Smooth muscle cell (in vitro differentiated cells): ENCODE data around the gene RAD23A. TPM values are rescaled to one million over a fixed set of nuclear protein-coding genes. Genes with fewer than 3 reads are reported as not detected.
A peak's percentile ranks its signal among the peaks of the same experiment; 100 is the strongest.

Experiments
- DNase-seq: peaks from one replicate; lab custom pipeline; 2025; ENCODE audit not compliant: unreplicated experiment; lab: John Stamatoyannopoulos, UW
- H2AFZ ChIP-seq: fragments of 200-600 bp; sonication (generic); 2 replicates; pipeline ENCODE4 v1.6.0; 2016; ENCODE audit warnings: antibody characterized with exemption, low read depth, mild to moderate bottlenecking
- H3F3A ChIP-seq: fragments of 200-600 bp; sonication (generic); 2 replicates; pipeline ENCODE4 v1.6.0; 2017; ENCODE audit warnings: antibody characterized with exemption, low read depth
- H3K27ac ChIP-seq: fragments of 200-600 bp; sonication (generic); 2 replicates; pipeline ENCODE4 v1.5.1; 2016; ENCODE audit warnings: low read depth, mild to moderate bottlenecking
- H3K27me3 ChIP-seq: fragments of 200-600 bp; sonication (generic); 2 replicates; pipeline ENCODE4 v1.6.1; 2016; ENCODE audit warnings: low read depth, mild to moderate bottlenecking
- H3K36me3 ChIP-seq: fragments of 200-600 bp; sonication (generic); 2 replicates; pipeline ENCODE4 v1.5.1; 2016; ENCODE audit warnings: low read depth
- H3K4me1 ChIP-seq: fragments of 200-600 bp; sonication (generic); 2 replicates; pipeline ENCODE4 v1.5.1; 2016; ENCODE audit warnings: low read depth
- H3K4me2 ChIP-seq: fragments of 200-600 bp; sonication (generic); 2 replicates; pipeline ENCODE4 v1.6.0; 2016; ENCODE audit warnings: mild to moderate bottlenecking
- H3K4me3 ChIP-seq: fragments of 200-600 bp; sonication (generic); 2 replicates; pipeline ENCODE4 v1.5.1; 2016; ENCODE audit warnings: mild to moderate bottlenecking
- H3K79me2 ChIP-seq: fragments of 200-600 bp; sonication (generic); 2 replicates; pipeline ENCODE4 v1.6.0; 2016; ENCODE audit warnings: low read depth, mild to moderate bottlenecking
- H3K9ac ChIP-seq: fragments of 200-600 bp; sonication (generic); 2 replicates; pipeline ENCODE4 v1.6.0; 2016; ENCODE audit warnings: low read depth
- H3K9me3 ChIP-seq: fragments of 200-600 bp; sonication (generic); replicated peaks from 2 replicates; pipeline ENCODE4 v1.5.1; 2016; ENCODE audit warnings: low read depth
- H4K20me1 ChIP-seq: fragments of 200-600 bp; sonication (generic); 2 replicates; pipeline ENCODE4 v1.6.0; 2016; ENCODE audit warnings: low read depth
- WGBS: methylation state at CpG from one replicate; pipeline ENCODE4 v1.1.7; 2016; ENCODE audit warnings: low lambda C conversion rate; 5-methylcytosine and 5-hydroxymethylcytosine counted together
- microRNA-seq: library from miRNA; unstranded; fragments of <30 nt; microRNA quantifications from one replicate; pipeline ENCODE4, GENCODE V29; 2016; ENCODE audit warnings: borderline number of aligned reads
- polyA plus RNA-seq: library from polyadenylated mRNA; unstranded; fragments of >200 nt; fragmentation: Nextera tagmentation; extraction: Ambion mirVana; gene quantifications from 2 replicates; pipeline ENCODE4 v1.2.1, GENCODE V29; 2016
- small RNA-seq: library from RNA; depleted of rRNA; stranded (forward); fragments of <200 nt; gene quantifications from one replicate; pipeline ENCODE3, GENCODE V24; 2014
- total RNA-seq: library from RNA; depleted of rRNA; stranded (reverse); fragments of >200 nt; gene quantifications from 2 replicates; pipeline ENCODE4 v1.2.3, GENCODE V29; 2014
- TF ChIP-seq, protein P1 (sequence below): fragments of 200-600 bp; sonication (generic); IDR thresholded peaks from 2 replicates; pipeline ENCODE4 v1.5.1; 2017; ENCODE audit warnings: borderline replicate concordance, mild to moderate bottlenecking, antibody characterized with exemption; ENCODE audit not compliant: insufficient read depth, poor library complexity, severe bottlenecking

RAD23A gene
- total and polyA plus RNA-seq, 2 experiments from 2014 or later = 97.1 to 176 TPM

DNA sequence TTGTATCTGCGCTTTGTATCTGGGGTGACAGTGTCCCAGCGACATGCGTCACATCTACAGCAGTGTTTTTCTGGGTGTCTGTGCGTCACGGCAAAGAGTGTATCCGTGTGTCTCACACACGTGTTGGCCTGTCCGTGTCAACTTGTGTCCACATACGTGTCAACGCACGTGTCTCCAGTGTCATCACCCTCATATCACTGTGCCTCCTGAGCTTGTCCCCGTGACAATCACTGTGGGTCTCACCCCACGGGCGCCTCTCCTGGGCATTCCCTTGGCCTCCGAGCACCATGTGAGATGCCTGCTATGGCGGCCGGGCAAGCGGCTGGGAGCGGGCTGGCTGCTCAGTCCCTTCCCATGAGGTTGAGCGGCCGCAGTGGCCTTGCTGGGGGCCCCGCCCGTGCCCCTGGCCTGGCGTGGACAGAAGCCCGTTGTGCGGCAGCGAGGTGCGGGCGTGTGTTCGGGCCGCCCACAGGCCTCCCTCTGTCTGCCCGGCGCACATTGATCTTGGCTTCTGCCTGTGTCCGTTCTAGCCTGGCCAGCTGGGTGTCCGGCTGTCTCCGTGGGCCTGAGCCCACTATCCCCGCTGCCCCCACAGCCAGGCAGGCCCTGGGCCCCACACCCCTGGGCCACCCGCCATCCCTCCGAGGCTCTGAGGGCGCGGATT, 56.0 kb downstream of the RAD23A start:
- H3K9ac ChIP-seq = no peak overlapping the region
- no peak overlapping the region for H3K27ac ChIP-seq
- peaks cover 70% of the 10 kb centered on the region for H3K27me3 ChIP-seq
- H2AFZ ChIP-seq = no peak overlapping the region
- H3K79me2 ChIP-seq = no peaks in the 10 kb centered on the region
- H3K4me1 ChIP-seq = no peaks in the 10 kb centered on the region
- no peak overlapping the region for H3K4me3 ChIP-seq
- no peaks in the 10 kb centered on the region for H3K9me3 ChIP-seq
- WGBS = 87% methylated on average over 35 of the region's 41 CpGs
- H3K4me2 ChIP-seq = no peak overlapping the region
- TF ChIP-seq, protein P1, sequence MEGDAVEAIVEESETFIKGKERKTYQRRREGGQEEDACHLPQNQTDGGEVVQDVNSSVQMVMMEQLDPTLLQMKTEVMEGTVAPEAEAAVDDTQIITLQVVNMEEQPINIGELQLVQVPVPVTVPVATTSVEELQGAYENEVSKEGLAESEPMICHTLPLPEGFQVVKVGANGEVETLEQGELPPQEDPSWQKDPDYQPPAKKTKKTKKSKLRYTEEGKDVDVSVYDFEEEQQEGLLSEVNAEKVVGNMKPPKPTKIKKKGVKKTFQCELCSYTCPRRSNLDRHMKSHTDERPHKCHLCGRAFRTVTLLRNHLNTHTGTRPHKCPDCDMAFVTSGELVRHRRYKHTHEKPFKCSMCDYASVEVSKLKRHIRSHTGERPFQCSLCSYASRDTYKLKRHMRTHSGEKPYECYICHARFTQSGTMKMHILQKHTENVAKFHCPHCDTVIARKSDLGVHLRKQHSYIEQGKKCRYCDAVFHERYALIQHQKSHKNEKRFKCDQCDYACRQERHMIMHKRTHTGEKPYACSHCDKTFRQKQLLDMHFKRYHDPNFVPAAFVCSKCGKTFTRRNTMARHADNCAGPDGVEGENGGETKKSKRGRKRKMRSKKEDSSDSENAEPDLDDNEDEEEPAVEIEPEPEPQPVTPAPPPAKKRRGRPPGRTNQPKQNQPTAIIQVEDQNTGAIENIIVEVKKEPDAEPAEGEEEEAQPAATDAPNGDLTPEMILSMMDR = no peak
- H3K36me3 ChIP-seq = no peaks in the 10 kb centered on the region
- no peak for DNase-seq
- H4K20me1 ChIP-seq = peaks cover 29% of the 10 kb centered on the region
- no peaks in the 10 kb centered on the region for H3F3A ChIP-seq

DNA sequence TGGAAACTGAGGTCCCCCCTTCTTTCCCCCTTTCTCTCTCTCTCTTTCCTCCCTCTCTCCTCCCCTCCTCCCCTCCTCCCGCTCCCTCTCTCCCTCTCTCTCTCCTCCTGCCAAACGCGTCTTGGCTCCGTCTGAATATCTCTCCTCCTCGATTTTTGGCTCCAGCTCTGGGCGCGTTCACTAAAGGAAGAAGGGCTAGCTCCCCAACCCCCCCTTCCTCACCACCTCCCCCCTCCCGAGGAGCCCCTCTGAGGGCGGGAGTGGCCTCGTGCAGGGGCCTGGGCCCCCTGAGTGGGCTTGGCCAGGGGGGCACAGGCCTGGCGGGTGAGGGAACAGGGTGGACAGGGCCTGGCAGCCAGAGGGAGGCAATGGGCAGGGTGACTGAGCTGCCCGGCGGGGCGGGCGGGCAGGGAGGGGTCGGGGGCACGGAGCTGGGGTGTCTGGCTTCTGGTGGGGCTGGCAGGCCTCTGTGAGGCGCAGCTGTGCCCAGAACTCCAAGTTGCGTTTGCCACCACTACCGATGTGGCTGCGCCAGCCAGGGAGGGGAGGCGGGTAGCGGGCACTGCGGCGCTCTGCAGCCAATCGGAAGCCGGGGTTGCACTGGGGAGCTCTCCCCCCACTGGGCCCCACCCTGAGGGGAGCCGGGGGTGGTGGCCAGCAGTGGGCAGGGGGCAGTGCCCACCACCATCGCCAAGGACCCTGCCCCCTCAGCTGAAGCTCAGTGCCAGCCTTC, 56.7 kb downstream of the RAD23A start:
- Histone ChIP-seq H3K9me3 (no peaks in the 10 kb centered on the region), H3K9ac (no peak overlapping the region), H3F3A (no peaks in the 10 kb centered on the region), H3K79me2 (no peaks in the 10 kb centered on the region), H3K27ac (no peak overlapping the region), H2AFZ (no peak overlapping the region), H4K20me1 (peaks cover 29% of the 10 kb centered on the region), H3K4me1 (no peaks in the 10 kb centered on the region), H3K36me3 (no peaks in the 10 kb centered on the region), H3K4me2 (no peak overlapping the region), H3K4me3 (no peak overlapping the region), H3K27me3 (peaks cover 70% of the 10 kb centered on the region)
- 96% methylated on average over 11 of the region's 29 CpGs for WGBS
- TF ChIP-seq, protein P1 = no peak
- DNase-seq = no peak

GRCh38 chr19:13003081-13003480, 57.4 kb downstream of the RAD23A start:
- Histone ChIP-seq H3K27ac (no peak overlapping the region), H4K20me1 (peaks cover 32% of the 10 kb centered on the region), H2AFZ (no peak overlapping the region), H3K36me3 (no peaks in the 10 kb centered on the region), H3K27me3 (peaks cover 71% of the 10 kb centered on the region), H3K4me3 (no peak overlapping the region), H3K9ac (no peak overlapping the region), H3F3A (no peaks in the 10 kb centered on the region), H3K9me3 (no peaks in the 10 kb centered on the region), H3K4me2 (no peak overlapping the region), H3K79me2 (no peaks in the 10 kb centered on the region), H3K4me1 (no peaks in the 10 kb centered on the region)
- 93% methylated on average over 15 of the region's 15 CpGs for WGBS
- TF ChIP-seq, protein P1 = no peak
- no peak for DNase-seq

Small RNAs within 50 kb of the gene (microRNA-seq; reads per million reads assigned to microRNA genes)
- gene MIR5695 (not detected), gene MIR6515 (3.5 reads per million)

Small RNAs within 50 kb of the gene (small RNA-seq; reads per million reads assigned to genes)
- 0.13 reads per million for gene MIR5695
- gene MIR6515 = 0.32 reads per million, percentile 7 among the genes with 10 or more reads in this experiment

Other genes starting within 250 kb of the RAD23A start
- gene FBXW9, start 249.2 kb upstream of the RAD23A start, total RNA-seq = 9.1 and 9.5 TPM in 2 replicates
- 16.7 and 17.3 TPM in 2 replicates for gene FBXW9, start 249.2 kb upstream of the RAD23A start, polyA plus RNA-seq
- gene TNPO2, start 221.9 kb upstream of the RAD23A start, total RNA-seq = 43.0 and 45.4 TPM in 2 replicates
- 8.7 and 10.7 TPM in 2 replicates for gene TNPO2, start 221.9 kb upstream of the RAD23A start, polyA plus RNA-seq
- gene TRIR, start 211.2 kb upstream of the RAD23A start, total RNA-seq = 156 and 171 TPM in 2 replicates
- gene TRIR, start 211.2 kb upstream of the RAD23A start, polyA plus RNA-seq = 191 and 212 TPM in 2 replicates
- gene GET3, start 208.4 kb upstream of the RAD23A start, total RNA-seq = 46.8 and 51.4 TPM in 2 replicates
- 99.6 and 106 TPM in 2 replicates for gene GET3, start 208.4 kb upstream of the RAD23A start, polyA plus RNA-seq
- not detected in 2 replicates for gene BEST2, start 194.1 kb upstream of the RAD23A start, total RNA-seq
- 0.30 TPM in 1 of 2 replicates, not detected in the other for gene BEST2, start 194.1 kb upstream of the RAD23A start, polyA plus RNA-seq
- gene HOOK2, start 170.3 kb upstream of the RAD23A start, total RNA-seq = 16.7 and 20.5 TPM in 2 replicates
- 14.6 and 48.3 TPM in 2 replicates for gene HOOK2, start 170.3 kb upstream of the RAD23A start, polyA plus RNA-seq
- 687 and 756 TPM in 2 replicates for gene JUNB, start 154.4 kb upstream of the RAD23A start, total RNA-seq
- 1,281 and 1,575 TPM in 2 replicates for gene JUNB, start 154.4 kb upstream of the RAD23A start, polyA plus RNA-seq
- gene PRDX2, start 144.1 kb upstream of the RAD23A start, total RNA-seq = 351 and 400 TPM in 2 replicates
- 371 and 391 TPM in 2 replicates for gene PRDX2, start 144.1 kb upstream of the RAD23A start, polyA plus RNA-seq
- gene THSD8, start 143.8 kb upstream of the RAD23A start, total RNA-seq = not detected in 2 replicates
- gene THSD8, start 143.8 kb upstream of the RAD23A start, polyA plus RNA-seq = 8.0 and 10.1 TPM in 2 replicates
- 8.7 and 15.7 TPM in 2 replicates for gene RNASEH2A, start 139.3 kb upstream of the RAD23A start, total RNA-seq
- 34.8 and 34.9 TPM in 2 replicates for gene RNASEH2A, start 139.3 kb upstream of the RAD23A start, polyA plus RNA-seq
- 4.6 TPM in 1 of 2 replicates, not detected in the other for gene RTBDN, start 111.3 kb upstream of the RAD23A start, total RNA-seq
- 1.7 TPM in 1 of 2 replicates, not detected in the other for gene RTBDN, start 111.3 kb upstream of the RAD23A start, polyA plus RNA-seq
- 0.99 and 3.2 TPM in 2 replicates for gene MAST1, start 107.3 kb upstream of the RAD23A start, total RNA-seq
- gene MAST1, start 107.3 kb upstream of the RAD23A start, polyA plus RNA-seq = 2.0 and 2.7 TPM in 2 replicates
- 19.5 and 26.3 TPM in 2 replicates for gene DNASE2, start 64.4 kb upstream of the RAD23A start, total RNA-seq
- gene DNASE2, start 64.4 kb upstream of the RAD23A start, polyA plus RNA-seq = 44.9 and 48.1 TPM in 2 replicates
- not detected in 2 replicates for gene KLF1, start 58.7 kb upstream of the RAD23A start, total RNA-seq
- gene KLF1, start 58.7 kb upstream of the RAD23A start, polyA plus RNA-seq = 0.09 TPM in 1 of 2 replicates, not detected in the other
- 9.7 and 17.4 TPM in 2 replicates for gene GCDH, start 54.7 kb upstream of the RAD23A start, total RNA-seq
- 10.9 and 15.3 TPM in 2 replicates for gene GCDH, start 54.7 kb upstream of the RAD23A start, polyA plus RNA-seq
- gene SYCE2, start 26.6 kb upstream of the RAD23A start, total RNA-seq = 0.90 and 1.4 TPM in 2 replicates
- 0.91 and 2.9 TPM in 2 replicates for gene SYCE2, start 26.6 kb upstream of the RAD23A start, polyA plus RNA-seq
- gene FARSA, start 12.2 kb upstream of the RAD23A start, total RNA-seq = 28.6 and 46.1 TPM in 2 replicates
- 86.9 and 94.0 TPM in 2 replicates for gene FARSA, start 12.2 kb upstream of the RAD23A start, polyA plus RNA-seq
- gene CALR, start 7.3 kb upstream of the RAD23A start, total RNA-seq = 800 and 956 TPM in 2 replicates
- 640 and 833 TPM in 2 replicates for gene CALR, start 7.3 kb upstream of the RAD23A start, polyA plus RNA-seq
- gene GADD45GIP1, start 11.4 kb downstream of the RAD23A start, total RNA-seq = 51.5 and 51.6 TPM in 2 replicates
- gene GADD45GIP1, start 11.4 kb downstream of the RAD23A start, polyA plus RNA-seq = 152 and 153 TPM in 2 replicates
- not detected in 2 replicates for gene DAND5, start 23.7 kb downstream of the RAD23A start, total RNA-seq
- gene DAND5, start 23.7 kb downstream of the RAD23A start, polyA plus RNA-seq = 0.18 TPM in 1 of 2 replicates, not detected in the other
- gene NFIX, start 49.6 kb downstream of the RAD23A start, total RNA-seq = 2.3 TPM in 2 replicates
- gene NFIX, start 49.6 kb downstream of the RAD23A start, polyA plus RNA-seq = 1.8 and 1.9 TPM in 2 replicates
- 2.2 and 2.8 TPM in 2 replicates for gene LYL1, start 157.0 kb downstream of the RAD23A start, total RNA-seq
- gene LYL1, start 157.0 kb downstream of the RAD23A start, polyA plus RNA-seq = 2.1 and 3.2 TPM in 2 replicates
- 19.1 and 21.9 TPM in 2 replicates for gene TRMT1, start 170.9 kb downstream of the RAD23A start, total RNA-seq
- 37.4 and 44.3 TPM in 2 replicates for gene TRMT1, start 170.9 kb downstream of the RAD23A start, polyA plus RNA-seq
- 34.1 and 44.6 TPM in 2 replicates for gene NACC1, start 172.4 kb downstream of the RAD23A start, total RNA-seq
- 9.9 and 12.8 TPM in 2 replicates for gene NACC1, start 172.4 kb downstream of the RAD23A start, polyA plus RNA-seq
- gene STX10, start 204.5 kb downstream of the RAD23A start, total RNA-seq = 37.6 and 59.6 TPM in 2 replicates
- 69.1 and 83.1 TPM in 2 replicates for gene STX10, start 204.5 kb downstream of the RAD23A start, polyA plus RNA-seq
- 113 and 118 TPM in 2 replicates for gene IER2, start 204.5 kb downstream of the RAD23A start, total RNA-seq
- 732 and 766 TPM in 2 replicates for gene IER2, start 204.5 kb downstream of the RAD23A start, polyA plus RNA-seq